ENCODE results near the gene FBXO21.

DNA sequence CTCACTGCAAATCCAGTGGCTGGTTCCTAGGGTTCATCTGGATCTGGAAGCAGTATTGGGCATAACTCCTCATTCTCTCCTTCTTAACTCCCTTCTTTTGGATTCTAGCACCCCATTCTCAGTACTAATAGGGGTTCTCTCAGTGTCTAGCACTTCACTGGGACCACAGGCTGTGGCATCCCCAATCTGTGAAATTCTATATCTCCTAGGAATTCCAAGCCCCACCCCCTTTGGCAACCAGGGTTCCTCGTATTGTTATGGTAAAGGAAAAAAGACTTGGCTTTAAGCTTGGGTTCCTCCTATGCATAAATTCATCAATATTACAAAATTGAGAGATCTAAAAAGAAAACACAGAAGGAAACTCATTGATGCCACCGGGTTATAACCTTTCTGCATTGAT is 45.0 kb upstream of the FBXO21 start:
- TF ChIP-seq, protein P1, sequence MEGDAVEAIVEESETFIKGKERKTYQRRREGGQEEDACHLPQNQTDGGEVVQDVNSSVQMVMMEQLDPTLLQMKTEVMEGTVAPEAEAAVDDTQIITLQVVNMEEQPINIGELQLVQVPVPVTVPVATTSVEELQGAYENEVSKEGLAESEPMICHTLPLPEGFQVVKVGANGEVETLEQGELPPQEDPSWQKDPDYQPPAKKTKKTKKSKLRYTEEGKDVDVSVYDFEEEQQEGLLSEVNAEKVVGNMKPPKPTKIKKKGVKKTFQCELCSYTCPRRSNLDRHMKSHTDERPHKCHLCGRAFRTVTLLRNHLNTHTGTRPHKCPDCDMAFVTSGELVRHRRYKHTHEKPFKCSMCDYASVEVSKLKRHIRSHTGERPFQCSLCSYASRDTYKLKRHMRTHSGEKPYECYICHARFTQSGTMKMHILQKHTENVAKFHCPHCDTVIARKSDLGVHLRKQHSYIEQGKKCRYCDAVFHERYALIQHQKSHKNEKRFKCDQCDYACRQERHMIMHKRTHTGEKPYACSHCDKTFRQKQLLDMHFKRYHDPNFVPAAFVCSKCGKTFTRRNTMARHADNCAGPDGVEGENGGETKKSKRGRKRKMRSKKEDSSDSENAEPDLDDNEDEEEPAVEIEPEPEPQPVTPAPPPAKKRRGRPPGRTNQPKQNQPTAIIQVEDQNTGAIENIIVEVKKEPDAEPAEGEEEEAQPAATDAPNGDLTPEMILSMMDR (conservative IDR thresholded peaks at IDR 0.05; ENCODE audit: low read depth in 2 of 2): no peak
- no peak for TF ChIP-seq EZH2 (IDR thresholded peaks at IDR 0.05; ENCODE audit: low read depth, unreplicated experiment)
- no peak for TF ChIP-seq CREB1 (CRISPR knock-in tag; IDR thresholded peaks at IDR 0.05; ENCODE audit: low read depth)
- TF ChIP-seq EZH2phosphoT487 (IDR thresholded peaks at IDR 0.05; ENCODE audit: unreplicated experiment): no peak
- TF ChIP-seq POLR2AphosphoS5 (IDR thresholded peaks at IDR 0.05; ENCODE audit: low read depth): no peak
- no peak for TF ChIP-seq ZNF331 (CRISPR knock-in tag; IDR thresholded peaks at IDR 0.05; ENCODE audit: low read depth)
- TF ChIP-seq, protein P2, sequence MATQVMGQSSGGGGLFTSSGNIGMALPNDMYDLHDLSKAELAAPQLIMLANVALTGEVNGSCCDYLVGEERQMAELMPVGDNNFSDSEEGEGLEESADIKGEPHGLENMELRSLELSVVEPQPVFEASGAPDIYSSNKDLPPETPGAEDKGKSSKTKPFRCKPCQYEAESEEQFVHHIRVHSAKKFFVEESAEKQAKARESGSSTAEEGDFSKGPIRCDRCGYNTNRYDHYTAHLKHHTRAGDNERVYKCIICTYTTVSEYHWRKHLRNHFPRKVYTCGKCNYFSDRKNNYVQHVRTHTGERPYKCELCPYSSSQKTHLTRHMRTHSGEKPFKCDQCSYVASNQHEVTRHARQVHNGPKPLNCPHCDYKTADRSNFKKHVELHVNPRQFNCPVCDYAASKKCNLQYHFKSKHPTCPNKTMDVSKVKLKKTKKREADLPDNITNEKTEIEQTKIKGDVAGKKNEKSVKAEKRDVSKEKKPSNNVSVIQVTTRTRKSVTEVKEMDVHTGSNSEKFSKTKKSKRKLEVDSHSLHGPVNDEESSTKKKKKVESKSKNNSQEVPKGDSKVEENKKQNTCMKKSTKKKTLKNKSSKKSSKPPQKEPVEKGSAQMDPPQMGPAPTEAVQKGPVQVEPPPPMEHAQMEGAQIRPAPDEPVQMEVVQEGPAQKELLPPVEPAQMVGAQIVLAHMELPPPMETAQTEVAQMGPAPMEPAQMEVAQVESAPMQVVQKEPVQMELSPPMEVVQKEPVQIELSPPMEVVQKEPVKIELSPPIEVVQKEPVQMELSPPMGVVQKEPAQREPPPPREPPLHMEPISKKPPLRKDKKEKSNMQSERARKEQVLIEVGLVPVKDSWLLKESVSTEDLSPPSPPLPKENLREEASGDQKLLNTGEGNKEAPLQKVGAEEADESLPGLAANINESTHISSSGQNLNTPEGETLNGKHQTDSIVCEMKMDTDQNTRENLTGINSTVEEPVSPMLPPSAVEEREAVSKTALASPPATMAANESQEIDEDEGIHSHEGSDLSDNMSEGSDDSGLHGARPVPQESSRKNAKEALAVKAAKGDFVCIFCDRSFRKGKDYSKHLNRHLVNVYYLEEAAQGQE (IDR thresholded peaks at IDR 0.05; ENCODE audit: unreplicated experiment): no peak
- TF ChIP-seq, protein P3, sequence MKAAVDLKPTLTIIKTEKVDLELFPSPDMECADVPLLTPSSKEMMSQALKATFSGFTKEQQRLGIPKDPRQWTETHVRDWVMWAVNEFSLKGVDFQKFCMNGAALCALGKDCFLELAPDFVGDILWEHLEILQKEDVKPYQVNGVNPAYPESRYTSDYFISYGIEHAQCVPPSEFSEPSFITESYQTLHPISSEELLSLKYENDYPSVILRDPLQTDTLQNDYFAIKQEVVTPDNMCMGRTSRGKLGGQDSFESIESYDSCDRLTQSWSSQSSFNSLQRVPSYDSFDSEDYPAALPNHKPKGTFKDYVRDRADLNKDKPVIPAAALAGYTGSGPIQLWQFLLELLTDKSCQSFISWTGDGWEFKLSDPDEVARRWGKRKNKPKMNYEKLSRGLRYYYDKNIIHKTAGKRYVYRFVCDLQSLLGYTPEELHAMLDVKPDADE (IDR thresholded peaks at IDR 0.05): no peak
- no peak for TF ChIP-seq JUNB (IDR thresholded peaks at IDR 0.05; ENCODE audit: unreplicated experiment)
- no peak for TF ChIP-seq NANOG (IDR thresholded peaks at IDR 0.05; ENCODE audit: borderline replicate concordance)
- no peak for TF ChIP-seq STAT1 (IDR thresholded peaks at IDR 0.05; ENCODE audit: unreplicated experiment)
- no peak for TF ChIP-seq ZNF114 (CRISPR knock-in tag; IDR thresholded peaks at IDR 0.05)
- TF ChIP-seq, protein P4, sequence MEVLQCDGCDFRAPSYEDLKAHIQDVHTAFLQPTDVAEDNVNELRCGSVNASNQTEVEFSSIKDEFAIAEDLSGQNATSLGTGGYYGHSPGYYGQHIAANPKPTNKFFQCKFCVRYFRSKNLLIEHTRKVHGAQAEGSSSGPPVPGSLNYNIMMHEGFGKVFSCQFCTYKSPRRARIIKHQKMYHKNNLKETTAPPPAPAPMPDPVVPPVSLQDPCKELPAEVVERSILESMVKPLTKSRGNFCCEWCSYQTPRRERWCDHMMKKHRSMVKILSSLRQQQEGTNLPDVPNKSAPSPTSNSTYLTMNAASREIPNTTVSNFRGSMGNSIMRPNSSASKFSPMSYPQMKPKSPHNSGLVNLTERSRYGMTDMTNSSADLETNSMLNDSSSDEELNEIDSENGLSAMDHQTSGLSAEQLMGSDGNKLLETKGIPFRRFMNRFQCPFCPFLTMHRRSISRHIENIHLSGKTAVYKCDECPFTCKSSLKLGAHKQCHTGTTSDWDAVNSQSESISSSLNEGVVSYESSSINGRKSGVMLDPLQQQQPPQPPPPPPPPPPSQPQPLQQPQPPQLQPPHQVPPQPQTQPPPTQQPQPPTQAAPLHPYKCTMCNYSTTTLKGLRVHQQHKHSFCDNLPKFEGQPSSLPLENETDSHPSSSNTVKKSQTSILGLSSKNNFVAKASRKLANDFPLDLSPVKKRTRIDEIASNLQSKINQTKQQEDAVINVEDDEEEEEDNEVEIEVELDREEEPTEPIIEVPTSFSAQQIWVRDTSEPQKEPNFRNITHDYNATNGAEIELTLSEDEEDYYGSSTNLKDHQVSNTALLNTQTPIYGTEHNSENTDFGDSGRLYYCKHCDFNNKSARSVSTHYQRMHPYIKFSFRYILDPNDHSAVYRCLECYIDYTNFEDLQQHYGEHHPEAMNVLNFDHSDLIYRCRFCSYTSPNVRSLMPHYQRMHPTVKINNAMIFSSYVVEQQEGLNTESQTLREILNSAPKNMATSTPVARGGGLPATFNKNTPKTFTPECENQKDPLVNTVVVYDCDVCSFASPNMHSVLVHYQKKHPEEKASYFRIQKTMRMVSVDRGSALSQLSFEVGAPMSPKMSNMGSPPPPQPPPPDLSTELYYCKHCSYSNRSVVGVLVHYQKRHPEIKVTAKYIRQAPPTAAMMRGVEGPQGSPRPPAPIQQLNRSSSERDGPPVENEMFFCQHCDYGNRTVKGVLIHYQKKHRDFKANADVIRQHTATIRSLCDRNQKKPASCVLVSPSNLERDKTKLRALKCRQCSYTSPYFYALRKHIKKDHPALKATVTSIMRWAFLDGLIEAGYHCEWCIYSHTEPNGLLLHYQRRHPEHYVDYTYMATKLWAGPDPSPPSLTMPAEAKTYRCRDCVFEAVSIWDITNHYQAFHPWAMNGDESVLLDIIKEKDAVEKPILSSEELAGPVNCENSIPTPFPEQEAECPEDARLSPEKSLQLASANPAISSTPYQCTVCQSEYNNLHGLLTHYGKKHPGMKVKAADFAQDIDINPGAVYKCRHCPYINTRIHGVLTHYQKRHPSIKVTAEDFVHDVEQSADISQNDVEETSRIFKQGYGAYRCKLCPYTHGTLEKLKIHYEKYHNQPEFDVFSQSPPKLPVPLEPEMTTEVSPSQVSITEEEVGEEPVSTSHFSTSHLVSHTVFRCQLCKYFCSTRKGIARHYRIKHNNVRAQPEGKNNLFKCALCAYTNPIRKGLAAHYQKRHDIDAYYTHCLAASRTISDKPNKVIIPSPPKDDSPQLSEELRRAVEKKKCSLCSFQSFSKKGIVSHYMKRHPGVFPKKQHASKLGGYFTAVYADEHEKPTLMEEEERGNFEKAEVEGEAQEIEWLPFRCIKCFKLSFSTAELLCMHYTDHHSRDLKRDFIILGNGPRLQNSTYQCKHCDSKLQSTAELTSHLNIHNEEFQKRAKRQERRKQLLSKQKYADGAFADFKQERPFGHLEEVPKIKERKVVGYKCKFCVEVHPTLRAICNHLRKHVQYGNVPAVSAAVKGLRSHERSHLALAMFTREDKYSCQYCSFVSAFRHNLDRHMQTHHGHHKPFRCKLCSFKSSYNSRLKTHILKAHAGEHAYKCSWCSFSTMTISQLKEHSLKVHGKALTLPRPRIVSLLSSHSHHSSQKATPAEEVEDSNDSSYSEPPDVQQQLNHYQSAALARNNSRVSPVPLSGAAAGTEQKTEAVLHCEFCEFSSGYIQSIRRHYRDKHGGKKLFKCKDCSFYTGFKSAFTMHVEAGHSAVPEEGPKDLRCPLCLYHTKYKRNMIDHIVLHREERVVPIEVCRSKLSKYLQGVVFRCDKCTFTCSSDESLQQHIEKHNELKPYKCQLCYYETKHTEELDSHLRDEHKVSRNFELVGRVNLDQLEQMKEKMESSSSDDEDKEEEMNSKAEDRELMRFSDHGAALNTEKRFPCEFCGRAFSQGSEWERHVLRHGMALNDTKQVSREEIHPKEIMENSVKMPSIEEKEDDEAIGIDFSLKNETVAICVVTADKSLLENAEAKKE (CRISPR knock-in tag; IDR thresholded peaks at IDR 0.05): no peak
